Tibial nerve (tissue), 4 donors: Measurements from ENCODE around the gene AKAP9. TPM values are rescaled to one million over a fixed set of nuclear protein-coding genes. Genes with fewer than 3 reads are reported as not detected.

Source experiments
- DNase-seq, 2 donors: peaks; one replicate each; pipeline ENCODE4 v3.0.0-alpha.2; 2019; ENCODE audit warnings: low spot score in 2 of 2
- H3K27ac ChIP-seq, 4 donors: fragments of 200-600 bp; sonication (generic) in 3 of 4; one replicate each; pipeline ENCODE4 v1.5.1; 2017 to 2019; ENCODE audit warnings: mild to moderate bottlenecking in 1 of 4
- H3K27me3 ChIP-seq, 2 donors: fragments of 200-600 bp; sonication (generic) in 1 of 2; one replicate each; pipeline versions ENCODE4 v1.5.1 to v1.6.0; 2017 to 2019
- H3K36me3 ChIP-seq, 3 donors: fragments of 200-600 bp; sonication (generic); one replicate each; pipeline ENCODE4 v1.5.1; 2018 to 2019
- H3K4me1 ChIP-seq, 4 donors: fragments of 200-600 bp; sonication (generic) in 3 of 4; one replicate each; pipeline ENCODE4 v1.5.1; 2017 to 2019
- H3K4me3 ChIP-seq, 4 donors: fragments of 200-600 bp; sonication (generic) in 3 of 4; one replicate each; pipeline ENCODE4 v1.5.1; 2017 to 2019; ENCODE audit warnings: mild to moderate bottlenecking in 1 of 4, moderate library complexity in 1 of 4
- H3K9me3 ChIP-seq, 4 donors: fragments of 200-600 bp; sonication (generic) in 3 of 4; one replicate each; pipeline ENCODE4 v1.5.1; 2017 to 2019
- EP300 ChIP-seq, 2 donors: sonication (generic); formaldehyde crosslinking; IDR thresholded peaks; one replicate each; pipeline ENCODE4 v1.6.1; 2017; ENCODE audit warnings: antibody characterized with exemption in 2 of 2, mild to moderate bottlenecking in 1 of 2
- POLR2A ChIP-seq, 2 donors: fragments of 450-650 bp; IDR thresholded peaks; one replicate each; pipeline ENCODE4 v1.6.1; 2017; ENCODE audit warnings: antibody characterized with exemption in 2 of 2, mild to moderate bottlenecking in 2 of 2, moderate library complexity in 2 of 2
- WGBS, 2 donors: methylation state at CpG; one replicate each; pipeline ENCODE4 v1.1.5; 2018; 5-methylcytosine and 5-hydroxymethylcytosine counted together
- total RNA-seq, 4 donors: library from RNA; depleted of rRNA; stranded (reverse); fragments of >200 nt; gene quantifications; one replicate each; pipeline ENCODE4 v1.1.0, GENCODE V29; 2016
- TF ChIP-seq, protein P1 (sequence below), 5 experiments: fragments of 200-600 bp in 3 of 5; fragments of 450-650 bp in 2 of 5; sonication (generic) in 3 of 5; IDR thresholded peaks; one replicate each; pipeline ENCODE4 v1.5.1; 2016 to 2019; ENCODE audit warnings: antibody characterized with exemption in 5 of 5, mild to moderate bottlenecking in 3 of 5, moderate library complexity in 2 of 5

AKAP9 gene
- total RNA-seq, 4 donors from 2014 or later: 62.8 to 77.8 (median 73.0) TPM

DNA sequence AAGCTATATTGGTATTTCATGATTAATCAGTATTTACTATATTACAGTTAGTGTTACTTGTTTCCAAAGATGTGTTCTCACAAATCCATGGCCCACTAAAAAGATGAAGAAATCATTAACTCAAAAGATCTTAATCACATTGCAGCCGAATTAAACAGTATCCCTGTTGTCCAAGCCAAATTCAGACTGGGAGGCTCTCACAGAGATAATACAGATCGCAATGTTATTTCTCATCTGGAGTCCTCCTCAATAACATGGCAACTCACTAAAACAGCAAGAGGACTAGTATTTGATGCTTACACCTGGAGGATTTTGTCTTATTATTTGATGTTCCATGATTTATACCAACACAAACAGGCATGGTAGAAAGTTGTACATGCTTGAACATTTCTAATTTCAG, 170.2 kb downstream of the AKAP9 start:
- Histone ChIP-seq H3K4me1 (no peaks in the 10 kb centered on the region), H3K9me3 (no peaks in the 10 kb centered on the region), H3K36me3 (peaks cover 0 to 79% (median 0%) of the 10 kb centered on the region in 3 donors), H3K27me3 (no peaks in the 10 kb centered on the region), H3K4me3 (no peak overlapping the region), H3K27ac (no peak overlapping the region)
- TF ChIP-seq EP300 (IDR thresholded peaks at IDR 0.05) (no peak), POLR2A (IDR thresholded peaks at IDR 0.05) (no peak)
- TF ChIP-seq, protein P1, sequence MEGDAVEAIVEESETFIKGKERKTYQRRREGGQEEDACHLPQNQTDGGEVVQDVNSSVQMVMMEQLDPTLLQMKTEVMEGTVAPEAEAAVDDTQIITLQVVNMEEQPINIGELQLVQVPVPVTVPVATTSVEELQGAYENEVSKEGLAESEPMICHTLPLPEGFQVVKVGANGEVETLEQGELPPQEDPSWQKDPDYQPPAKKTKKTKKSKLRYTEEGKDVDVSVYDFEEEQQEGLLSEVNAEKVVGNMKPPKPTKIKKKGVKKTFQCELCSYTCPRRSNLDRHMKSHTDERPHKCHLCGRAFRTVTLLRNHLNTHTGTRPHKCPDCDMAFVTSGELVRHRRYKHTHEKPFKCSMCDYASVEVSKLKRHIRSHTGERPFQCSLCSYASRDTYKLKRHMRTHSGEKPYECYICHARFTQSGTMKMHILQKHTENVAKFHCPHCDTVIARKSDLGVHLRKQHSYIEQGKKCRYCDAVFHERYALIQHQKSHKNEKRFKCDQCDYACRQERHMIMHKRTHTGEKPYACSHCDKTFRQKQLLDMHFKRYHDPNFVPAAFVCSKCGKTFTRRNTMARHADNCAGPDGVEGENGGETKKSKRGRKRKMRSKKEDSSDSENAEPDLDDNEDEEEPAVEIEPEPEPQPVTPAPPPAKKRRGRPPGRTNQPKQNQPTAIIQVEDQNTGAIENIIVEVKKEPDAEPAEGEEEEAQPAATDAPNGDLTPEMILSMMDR (IDR thresholded peaks at IDR 0.05): no peak
- 89 to 97% methylated on average over 2 of the region's 2 CpGs for WGBS, 2 donors
- no peak for DNase-seq

- Histone ChIP-seq H3K36me3 (peaks cover 0 to 66% (median 0%) of the 10 kb centered on the region in 3 donors), H3K27ac (no peak overlapping the region), H3K27me3 (no peaks in the 10 kb centered on the region), H3K4me3 (no peak overlapping the region), H3K4me1 (peaks cover 0 to 6% (median 0%) of the 10 kb centered on the region in 4 donors), H3K9me3 (no peaks in the 10 kb centered on the region)
- WGBS, 2 donors: 93 to 95% methylated on average over 5 of the region's 5 CpGs
- no peak for TF ChIP-seq POLR2A (IDR thresholded peaks at IDR 0.05)
- TF ChIP-seq, protein P1 (IDR thresholded peaks at IDR 0.05): no peak
- no peak for TF ChIP-seq EP300 (IDR thresholded peaks at IDR 0.05)
- DNase-seq: no peak
Measured at GRCh38 chr7:92115821-92116220, 175.2 kb downstream of the AKAP9 start.

- Histone ChIP-seq H3K27me3 (no peaks in the 10 kb centered on the region), H3K4me1 (peaks cover 0 to 6% (median 0%) of the 10 kb centered on the region in 4 donors), H3K9me3 (peaks cover 0 to 5% (median 0%) of the 10 kb centered on the region in 4 donors), H3K27ac (no peak overlapping the region), H3K36me3 (peaks cover 0 to 66% (median 0%) of the 10 kb centered on the region in 3 donors), H3K4me3 (no peak overlapping the region)
- TF ChIP-seq EP300 (IDR thresholded peaks at IDR 0.05) (no peak), POLR2A (IDR thresholded peaks at IDR 0.05) (no peak)
- TF ChIP-seq, protein P1 (IDR thresholded peaks at IDR 0.05): no peak
- no peak for DNase-seq
- WGBS, 2 donors: 95 to 98% methylated on average over 3 of the region's 3 CpGs
Measured at GRCh38 chr7:92116949-92117348, 176.3 kb downstream of the AKAP9 start.

- WGBS, 2 donors: 80 to 87% methylated on average over 1 of the region's 1 CpG
- Histone ChIP-seq H3K4me1 (peaks cover 0 to 6% (median 0%) of the 10 kb centered on the region in 4 donors), H3K4me3 (no peak overlapping the region), H3K36me3 (peaks cover 0 to 84% (median 3%) of the 10 kb centered on the region in 3 donors), H3K27me3 (no peaks in the 10 kb centered on the region), H3K27ac (no peak overlapping the region), H3K9me3 (peaks cover 0 to 8% (median 0%) of the 10 kb centered on the region in 4 donors)
- no peak for TF ChIP-seq EP300 (IDR thresholded peaks at IDR 0.05)
- TF ChIP-seq POLR2A (IDR thresholded peaks at IDR 0.05): no peak
- TF ChIP-seq, protein P1 (IDR thresholded peaks at IDR 0.05): no peak
- DNase-seq: no peak
Measured at GRCh38 chr7:92119213-92119759, 178.6 kb downstream of the AKAP9 start.

DNA sequence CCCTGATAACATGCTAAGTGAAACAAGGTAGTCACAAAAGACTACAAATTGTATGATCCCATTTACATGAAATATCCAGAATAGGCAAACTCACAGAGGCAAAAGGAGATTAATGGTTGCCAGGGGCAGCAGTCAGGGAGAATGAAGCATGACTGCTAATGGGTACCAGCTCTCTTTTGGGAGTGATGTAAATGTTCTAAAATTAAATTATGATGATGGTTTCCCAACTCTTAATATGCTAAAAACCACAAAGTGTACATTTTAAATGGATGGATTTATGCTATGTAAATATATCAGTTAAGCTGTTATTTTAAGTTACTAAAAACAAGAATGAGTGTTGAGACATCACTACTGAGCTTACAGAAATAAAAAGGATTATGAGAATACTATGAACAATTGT, 181.0 kb downstream of the AKAP9 start:
- TF ChIP-seq, protein P1 (IDR thresholded peaks at IDR 0.05): no peak
- TF ChIP-seq EP300 (IDR thresholded peaks at IDR 0.05): no peak
- no peak for TF ChIP-seq POLR2A (IDR thresholded peaks at IDR 0.05)
- Histone ChIP-seq H3K4me1 (peaks cover 0 to 6% (median 0%) of the 10 kb centered on the region in 4 donors), H3K4me3 (no peak overlapping the region), H3K27me3 (no peaks in the 10 kb centered on the region), H3K27ac (no peak overlapping the region), H3K36me3 (peaks cover 0 to 86% (median 3%) of the 10 kb centered on the region in 3 donors), H3K9me3 (peaks cover 0 to 8% (median 0%) of the 10 kb centered on the region in 4 donors)
- DNase-seq: no peak
